SU-DHL-6 (cell line): Measurements from ENCODE around the gene CPVL.

Experiments used
- CTCF ChIP-seq: fragments of 200-600 bp; sonication (generic); IDR thresholded peaks from one replicate; pipeline ENCODE4 v1.5.1; 2017; ENCODE audit warnings: antibody characterized with exemption, mild to moderate bottlenecking, low read length, moderate library complexity; ENCODE audit not compliant: insufficient read depth, poor library complexity, severe bottlenecking
- EZH2phosphoT487 ChIP-seq: fragments of 200-600 bp; sonication (generic), shearing (Covaris generic); conservative IDR thresholded peaks from 2 replicates; pipeline ENCODE4 v1.6.1; 2018; ENCODE audit warnings: mild to moderate bottlenecking, antibody characterized with exemption, low read length, moderate library complexity, mixed read lengths

DNA sequence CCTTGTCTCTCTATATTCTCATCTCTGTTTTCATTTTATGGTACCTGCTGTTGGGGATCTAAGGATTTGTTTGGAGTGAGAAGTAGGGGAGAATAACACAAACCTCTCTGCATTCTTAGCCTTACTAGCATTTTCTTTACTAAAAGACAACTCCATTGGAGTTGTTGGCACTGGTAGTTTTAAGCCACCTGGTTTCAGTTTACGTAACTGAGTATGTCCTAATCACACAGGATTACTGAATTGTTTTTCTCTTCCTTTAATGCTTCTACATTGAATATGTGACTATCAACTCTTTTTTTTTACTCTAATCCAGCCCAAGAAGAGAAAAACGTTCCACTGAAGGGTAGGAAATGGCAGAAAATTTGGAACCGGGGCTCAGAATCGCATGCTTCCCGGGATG, 158.2 kb downstream of the CPVL start:
- TF ChIP-seq CTCF (no peak), EZH2phosphoT487 (no peak)
